B cell (primary cell): ENCODE results near the gene TTYH3.

Experiments
- CTCF ChIP-seq: fragments of 200-600 bp; IDR thresholded peaks from one replicate; pipeline ENCODE4 v1.8.0; 2022; ENCODE audit warnings: antibody characterized with exemption, mild to moderate bottlenecking
- EZH2 ChIP-seq: IDR thresholded peaks from 2 replicates; pipeline ENCODE4 v1.6.1; 2012; ENCODE audit warnings: borderline replicate concordance, low read depth, mild to moderate bottlenecking, moderate library complexity, low read length; ENCODE audit not compliant: insufficient read depth, poor library complexity, severe bottlenecking

- no peak for TF ChIP-seq EZH2
- TF ChIP-seq CTCF = no peak
These were observed 36.1 kb downstream of the TTYH3 start for GRCh38 chr7:2667843-2668242.
